HUES64 (cell line): ENCODE results near the gene TBL3.
A peak's percentile ranks its signal among the peaks of the same experiment; 100 is the strongest.

Experiments
- H3K27ac ChIP-seq: 2 replicates; pipeline ENCODE4 v1.7.0; 2013; ENCODE audit warnings: low read depth, low read length, inconsistent platforms
- H3K27me3 ChIP-seq: 2 replicates; pipeline ENCODE4 v1.6.1; 2013; ENCODE audit warnings: mild to moderate bottlenecking, low read length; ENCODE audit not compliant: insufficient read depth
- H3K36me3 ChIP-seq: 2 replicates; pipeline ENCODE4 v1.6.1; 2013; ENCODE audit warnings: mild to moderate bottlenecking, low read length; ENCODE audit not compliant: insufficient read depth
- H3K4me1 ChIP-seq: 2 replicates; pipeline ENCODE4 v1.6.1; 2013; ENCODE audit warnings: mild to moderate bottlenecking, low read length, moderate library complexity; ENCODE audit not compliant: insufficient read depth
- H3K4me3 ChIP-seq: 2 replicates; pipeline ENCODE4 v1.5.1; 2013; ENCODE audit warnings: mild to moderate bottlenecking, low read length, moderate library complexity
- H3K9ac ChIP-seq: 2 replicates; pipeline ENCODE4 v1.6.1; 2013; ENCODE audit warnings: mild to moderate bottlenecking, low read depth, low read length
- H3K9me3 ChIP-seq: 2 replicates; pipeline ENCODE4 v1.6.1; 2013; ENCODE audit warnings: low read depth, low read length; ENCODE audit not compliant: insufficient read depth
- WGBS: fragments of 150-250, 120-280 bp; methylation state at CpG from one replicate; pipeline ENCODE4 v1.1.7; 2013; ENCODE audit warnings: missing lambda C conversion rate; 5-methylcytosine and 5-hydroxymethylcytosine counted together

Gene TBL3

DNA sequence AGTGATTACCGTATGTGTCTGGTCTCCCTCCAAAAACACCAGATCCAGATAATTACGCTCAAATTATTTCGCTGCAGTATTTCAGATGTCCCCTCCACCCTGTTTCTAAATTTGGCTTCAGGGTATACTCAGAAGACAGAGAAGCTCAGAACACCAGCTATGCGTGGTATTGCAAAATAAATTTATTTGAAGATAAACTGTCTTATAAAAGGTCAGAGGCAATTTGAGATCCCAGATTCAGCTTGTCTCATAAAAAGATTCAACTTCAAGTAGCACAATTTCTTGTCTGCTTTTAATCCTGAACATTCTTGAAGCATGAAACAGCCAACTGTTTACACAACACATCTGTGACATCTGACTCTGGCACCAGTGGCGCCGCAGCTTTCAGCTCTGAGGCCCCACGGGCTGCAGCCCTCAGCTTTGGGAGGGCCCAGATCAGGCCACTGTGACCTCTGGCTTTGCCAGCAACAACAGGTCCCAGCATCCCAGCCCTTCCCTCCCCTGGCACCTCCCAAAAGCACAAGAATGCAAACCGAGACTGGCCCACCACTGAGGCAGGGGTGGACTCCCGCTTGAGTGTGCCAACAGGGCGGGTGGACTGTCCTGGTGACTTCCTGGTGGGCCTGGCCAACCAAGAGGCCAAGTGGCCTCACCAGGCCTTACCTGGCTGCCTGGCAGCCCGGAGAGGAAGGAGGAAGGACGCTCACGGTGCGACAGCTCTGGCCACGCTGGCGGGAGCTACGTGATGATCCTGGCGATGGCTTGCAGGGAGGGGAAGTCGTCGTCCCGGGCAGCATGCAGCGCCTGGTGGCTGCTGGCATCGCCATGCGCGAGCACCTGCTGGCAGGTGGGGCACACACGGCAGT is 25.9 kb downstream of the TBL3 start:
- 96% methylated on average over 26 of the region's 26 CpGs for WGBS
- H3K4me1 ChIP-seq, result no peaks in the 10 kb centered on the region
- no peak overlapping the region for H3K4me3 ChIP-seq
- H3K27me3 ChIP-seq, result peaks cover 4% of the 10 kb centered on the region; the same call in 1 of the 2 replicates
- H3K9ac ChIP-seq, result no peak overlapping the region
- no peak overlapping the region for H3K27ac ChIP-seq
- peaks cover 57% of the 10 kb centered on the region for H3K36me3 ChIP-seq
- no peaks in the 10 kb centered on the region for H3K9me3 ChIP-seq

- Histone ChIP-seq H3K9ac (no peak overlapping the region), H3K9me3 (no peaks in the 10 kb centered on the region), H3K27ac (no peak overlapping the region), H3K4me3 (no peak overlapping the region), H3K36me3 (peaks cover 64% of the 10 kb centered on the region), H3K4me1 (no peaks in the 10 kb centered on the region), H3K27me3 (no peaks in the 10 kb centered on the region)
- WGBS, result 96% methylated on average over 27 of the region's 27 CpGs
Measured at GRCh38 chr16:1998360-1998835, 26.5 kb downstream of the TBL3 start.

DNA sequence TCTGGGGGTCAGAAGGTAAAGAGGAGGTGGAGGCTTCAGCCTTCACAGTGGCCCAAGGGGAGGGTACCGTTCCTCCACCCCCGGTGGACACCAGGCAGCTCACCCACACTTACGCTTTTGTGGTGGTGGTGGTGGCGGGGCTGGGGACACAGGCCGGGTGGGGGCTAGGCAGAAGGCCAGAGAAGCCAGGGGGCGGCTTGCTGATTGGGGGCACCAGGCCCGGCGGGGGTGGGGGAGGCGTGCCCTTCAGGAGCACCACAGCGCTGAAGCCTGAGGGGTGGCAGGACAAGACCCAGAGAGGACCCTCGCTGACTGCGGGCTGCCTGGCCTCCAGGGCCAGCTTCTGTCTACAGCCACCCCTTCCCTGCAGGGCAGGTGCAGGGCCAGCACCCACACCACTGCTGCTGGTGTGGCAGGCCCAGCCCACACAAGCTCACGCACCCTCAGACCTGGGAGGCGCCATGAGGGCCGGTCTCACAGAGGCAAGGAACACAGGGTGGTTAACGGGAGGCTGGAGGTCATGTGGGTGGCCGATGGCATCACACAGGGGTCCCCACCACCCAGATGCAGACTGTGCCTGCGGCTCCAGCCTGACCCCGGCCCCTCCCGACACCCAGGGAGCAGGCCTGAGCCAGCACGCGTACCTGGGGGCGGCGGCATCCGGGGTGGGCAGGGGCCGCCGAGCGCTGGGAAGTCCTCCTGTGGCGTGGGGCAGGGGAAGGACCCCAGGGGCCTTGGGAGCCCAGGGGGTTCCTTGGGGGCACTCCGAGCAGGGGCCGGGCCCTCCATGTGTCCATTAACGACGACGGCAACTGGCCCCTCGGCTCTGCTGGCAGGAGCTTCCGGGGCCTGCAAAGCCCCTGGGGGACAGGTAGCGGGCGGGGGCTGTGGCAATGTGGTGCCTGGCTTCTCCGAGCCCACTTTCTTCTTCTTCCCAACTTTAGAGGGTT is 27.3 kb downstream of the TBL3 start:
- no peaks in the 10 kb centered on the region for H3K9me3 ChIP-seq
- H3K9ac ChIP-seq, result no peak overlapping the region
- no peak overlapping the region for H3K27ac ChIP-seq
- no peaks in the 10 kb centered on the region for H3K27me3 ChIP-seq
- 96% methylated on average over 39 of the region's 39 CpGs for WGBS
- H3K4me3 ChIP-seq, result no peak overlapping the region
- peaks cover 66% of the 10 kb centered on the region for H3K36me3 ChIP-seq
- H3K4me1 ChIP-seq, result peaks cover under 1% of the 10 kb centered on the region; the same call in 1 of the 2 replicates

DNA sequence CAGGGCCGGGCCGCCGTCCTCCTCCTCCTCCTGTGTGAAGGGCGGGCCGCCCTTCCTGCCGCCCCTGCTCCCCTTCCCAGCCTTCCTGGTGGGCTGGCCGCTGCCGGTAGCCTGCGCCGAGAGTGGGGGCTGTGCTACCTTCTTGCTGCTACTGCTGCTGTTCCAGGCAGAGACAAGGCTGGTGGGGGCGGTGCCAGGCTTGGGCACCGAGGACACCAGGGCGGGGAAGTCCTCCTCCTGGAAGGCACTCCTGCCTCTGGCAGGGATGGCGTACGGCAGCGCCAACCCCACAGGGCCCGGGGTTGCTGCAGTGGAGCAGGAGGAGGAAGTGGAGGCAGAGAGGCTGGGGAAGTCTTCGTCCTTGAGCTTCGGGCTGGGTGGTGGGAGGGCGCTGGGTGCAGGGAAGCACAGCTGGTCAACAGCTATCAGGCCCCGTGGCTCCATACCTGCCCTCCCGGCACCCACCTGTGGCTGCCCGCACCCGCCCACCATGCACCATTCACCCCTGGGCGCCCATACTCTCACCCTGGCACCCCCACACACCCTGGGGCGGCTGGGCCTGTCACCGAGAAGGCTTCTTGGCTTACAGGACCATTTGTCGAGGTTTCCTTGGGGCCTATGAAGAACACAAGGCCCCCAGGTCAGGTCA is 28.1 kb downstream of the TBL3 start:
- Histone ChIP-seq H3K9me3 (no peaks in the 10 kb centered on the region), H3K4me3 (no peak overlapping the region), H3K36me3 (peaks cover 66% of the 10 kb centered on the region), H3K27ac (no peak overlapping the region), H3K9ac (no peak overlapping the region), H3K27me3 (no peaks in the 10 kb centered on the region), H3K4me1 (peaks cover 5% of the 10 kb centered on the region; the same call in 1 of the 2 replicates)
- 95% methylated on average over 28 of the region's 28 CpGs for WGBS

GRCh38 chr16:2001035-2001434 is 29.2 kb downstream of the TBL3 start:
- Histone ChIP-seq H3K4me3 (no peak overlapping the region), H3K4me1 (peaks cover 5% of the 10 kb centered on the region; the same call in 1 of the 2 replicates), H3K27me3 (no peaks in the 10 kb centered on the region), H3K9me3 (no peaks in the 10 kb centered on the region), H3K36me3 (peaks cover 66% of the 10 kb centered on the region), H3K9ac (no peak overlapping the region), H3K27ac (no peak overlapping the region)
- 97% methylated on average over 19 of the region's 19 CpGs for WGBS

DNA sequence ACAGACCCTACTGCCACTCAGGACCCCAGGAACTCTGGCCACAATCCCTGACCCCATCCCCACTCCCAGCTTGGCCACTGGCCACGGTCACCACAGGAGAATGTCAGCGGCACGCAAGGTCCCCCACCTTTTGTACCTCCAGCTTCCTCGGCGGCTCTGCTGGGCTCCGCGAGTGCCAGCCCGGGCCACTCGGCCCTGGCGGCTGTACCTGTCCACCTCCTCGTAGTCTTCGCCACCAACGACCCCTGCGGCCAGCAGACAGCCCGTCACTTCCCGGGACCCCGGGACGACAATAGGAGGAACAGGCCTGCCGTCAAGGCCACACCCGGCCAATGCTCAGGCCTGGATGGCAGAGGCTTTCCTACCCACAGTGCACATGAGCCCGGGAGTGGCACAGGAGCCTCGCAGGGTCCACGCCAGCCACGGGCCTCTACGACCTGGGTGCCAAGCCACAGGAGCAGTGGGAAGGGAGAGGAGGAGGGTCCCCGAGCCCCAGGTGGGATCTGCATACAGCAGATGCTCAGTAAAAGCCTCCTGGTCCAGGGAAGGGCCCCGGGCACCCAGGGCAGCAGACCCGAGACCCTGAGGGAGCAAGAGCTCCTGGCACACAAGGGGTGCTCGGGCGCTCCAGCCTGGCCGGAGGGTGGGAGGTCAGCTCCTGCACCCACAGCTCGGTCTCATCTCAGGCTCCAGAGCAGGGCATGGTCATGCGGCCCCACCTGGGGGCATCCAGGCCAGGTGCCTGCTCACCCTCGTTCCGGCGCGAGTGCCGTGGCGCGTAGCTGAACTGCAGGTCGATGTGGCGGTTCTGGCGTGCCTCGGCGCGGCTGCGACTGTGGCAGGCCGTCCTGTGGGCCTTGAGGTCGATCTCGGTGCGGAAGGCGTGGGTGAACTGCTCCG is 29.9 kb downstream of the TBL3 start:
- no peaks in the 10 kb centered on the region for H3K9me3 ChIP-seq
- no peaks in the 10 kb centered on the region for H3K27me3 ChIP-seq
- peaks cover 5% of the 10 kb centered on the region; the same call in 1 of the 2 replicates for H3K4me1 ChIP-seq
- H3K27ac ChIP-seq, result no peak overlapping the region
- H3K4me3 ChIP-seq, result no peak overlapping the region
- no peak overlapping the region for H3K9ac ChIP-seq
- 97% methylated on average over 53 of the region's 53 CpGs for WGBS
- peaks cover 66% of the 10 kb centered on the region for H3K36me3 ChIP-seq

DNA sequence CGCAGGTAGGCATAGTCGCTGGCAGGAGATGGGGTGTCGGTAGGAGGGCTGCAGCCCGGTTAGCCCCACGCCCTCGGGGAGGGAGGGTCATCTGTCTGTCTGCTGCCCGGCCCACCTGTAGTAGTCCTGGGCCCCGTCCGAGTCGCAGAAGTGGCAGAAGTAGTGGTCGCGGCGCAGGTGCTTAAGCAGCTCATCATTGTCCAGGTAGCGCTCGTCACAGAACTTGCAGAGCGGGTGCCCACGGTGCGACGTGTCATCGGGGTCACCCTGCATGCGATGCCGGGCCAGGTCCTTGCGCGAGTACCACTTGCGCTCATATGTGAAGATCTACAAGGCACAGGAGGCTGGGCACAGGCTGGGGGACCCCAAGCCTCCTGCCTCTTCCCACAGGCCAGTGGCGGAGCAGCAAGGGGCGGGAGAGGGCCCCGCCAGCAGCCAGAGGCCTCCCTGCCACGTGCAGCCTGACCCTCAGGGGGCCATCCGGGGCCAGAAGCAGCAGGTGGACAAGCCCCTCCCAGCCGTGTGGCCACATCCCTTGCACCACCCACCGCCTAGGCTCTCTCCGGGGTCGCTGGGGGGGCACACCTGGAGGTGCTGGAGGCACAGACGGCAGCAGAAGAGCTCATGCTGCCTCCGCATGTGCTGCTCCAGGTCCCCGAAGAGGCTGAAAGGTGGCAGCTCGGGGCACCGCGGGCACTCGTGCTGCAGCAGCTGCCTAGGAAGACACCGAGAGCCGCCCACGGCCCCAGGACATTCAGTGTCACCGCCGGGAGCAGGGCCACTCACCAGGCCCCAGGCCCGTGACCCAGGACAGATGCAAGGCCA is 30.8 kb downstream of the TBL3 start:
- H3K27me3 ChIP-seq, result no peaks in the 10 kb centered on the region
- no peaks in the 10 kb centered on the region for H3K9me3 ChIP-seq
- H3K9ac ChIP-seq, result no peak overlapping the region
- peaks cover 5% of the 10 kb centered on the region; the same call in 1 of the 2 replicates for H3K4me1 ChIP-seq
- peaks cover 60% of the 10 kb centered on the region for H3K36me3 ChIP-seq
- H3K4me3 ChIP-seq, result no peak overlapping the region
- H3K27ac ChIP-seq, result no peak overlapping the region
- 96% methylated on average over 47 of the region's 47 CpGs for WGBS

DNA sequence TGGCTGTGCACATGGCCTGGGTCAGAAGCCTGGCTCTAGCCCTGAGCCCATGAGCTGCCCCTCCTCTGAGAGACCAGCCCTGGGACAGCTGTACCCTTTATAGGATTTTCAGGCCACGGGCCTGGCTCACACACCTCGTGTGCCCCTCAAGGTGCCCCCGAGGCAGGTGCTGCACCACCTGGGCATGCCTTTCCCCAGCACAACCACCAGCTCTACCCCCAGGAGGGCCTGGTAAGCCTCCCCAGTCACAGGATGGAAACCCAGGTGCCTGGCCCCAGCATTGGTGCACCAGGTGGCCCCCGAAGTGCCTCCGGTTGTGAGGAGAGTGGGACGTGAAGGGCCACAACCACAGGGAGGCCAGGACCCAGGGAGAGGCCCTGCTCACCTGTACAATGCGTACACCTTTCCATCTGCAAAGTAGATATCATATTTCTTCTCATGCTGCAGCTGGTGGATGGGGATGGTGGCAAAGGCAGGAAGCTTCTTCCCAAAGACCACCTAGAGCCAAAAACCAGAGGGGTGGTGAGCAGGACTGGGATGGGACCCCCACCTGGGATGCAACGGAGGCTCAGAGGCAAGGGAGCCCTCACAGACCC is 31.5 kb downstream of the TBL3 start:
- H3K27me3 ChIP-seq, result no peaks in the 10 kb centered on the region
- no peak overlapping the region for H3K9ac ChIP-seq
- H3K36me3 ChIP-seq, result peaks cover 57% of the 10 kb centered on the region
- H3K4me1 ChIP-seq, result peaks cover 10% of the 10 kb centered on the region; the same call in 1 of the 2 replicates
- H3K9me3 ChIP-seq, result no peaks in the 10 kb centered on the region
- H3K27ac ChIP-seq, result no peak overlapping the region
- no peak overlapping the region for H3K4me3 ChIP-seq
- WGBS, result 92% methylated on average over 8 of the region's 8 CpGs

DNA sequence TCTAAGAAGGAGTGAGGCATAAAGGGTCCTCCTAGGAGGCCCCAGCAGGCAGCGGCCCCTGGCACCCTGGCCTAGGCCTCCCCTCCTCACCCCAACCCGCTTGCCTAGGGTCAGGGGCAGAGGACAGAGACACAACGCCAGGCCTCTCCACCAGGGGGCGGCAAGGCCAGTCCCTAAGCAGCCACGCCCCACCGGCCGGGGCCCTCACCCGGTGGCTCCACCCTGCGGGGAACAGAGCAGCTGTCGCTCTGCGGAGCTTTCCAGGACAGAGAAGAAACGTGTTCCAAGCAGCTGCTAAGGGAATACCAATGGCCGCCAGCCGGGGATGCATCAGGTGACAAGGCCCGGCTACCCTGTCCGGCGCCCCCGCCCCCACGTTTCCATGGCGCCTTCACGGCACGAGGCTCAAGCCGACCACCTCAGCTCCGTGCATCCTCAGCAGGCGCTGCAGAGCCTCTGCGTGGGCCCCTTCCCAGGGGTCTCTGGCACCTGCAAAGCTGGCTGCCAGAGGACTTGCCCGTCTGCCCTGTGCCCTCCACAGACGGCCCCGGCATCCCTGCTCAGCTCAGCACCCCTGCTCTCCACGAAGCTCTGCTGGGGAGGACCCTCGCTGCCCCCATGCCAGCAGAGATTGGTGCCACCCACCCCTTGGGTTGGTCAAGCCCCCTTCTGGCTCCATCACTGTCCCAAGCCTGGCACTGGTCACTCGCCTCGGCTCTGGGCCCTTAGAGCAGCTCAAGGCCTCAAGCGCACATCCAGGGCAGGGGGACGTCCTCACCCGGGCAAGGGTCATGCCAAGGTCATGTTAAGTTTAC is 32.2 kb downstream of the TBL3 start:
- H3K36me3 ChIP-seq, result peaks cover 52% of the 10 kb centered on the region
- H3K9me3 ChIP-seq, result no peaks in the 10 kb centered on the region
- peaks cover 14% of the 10 kb centered on the region; the same call in 1 of the 2 replicates for H3K4me1 ChIP-seq
- H3K9ac ChIP-seq, result peak overlapping the region; percentile 56
- H3K4me3 ChIP-seq, result peak overlapping the region; percentile 34
- no peaks in the 10 kb centered on the region for H3K27me3 ChIP-seq
- H3K27ac ChIP-seq, result peak overlapping the region; percentile 74; the same call in 1 of the 2 replicates
- WGBS, result 33% methylated on average over 36 of the region's 36 CpGs
